Gastrocnemius medialis (tissue), 4 donors: ENCODE measurements around the gene TBL1X. TPM values are rescaled to one million over a fixed set of nuclear protein-coding genes. Genes with fewer than 3 reads are reported as not detected.

ENCODE experiments used
- ATAC-seq, 2 donors: fragments of 150-250 bp; one replicate each; pipeline ENCODE4 v1.9.1; 2016
- DNase-seq, 2 donors: peaks; one replicate each; pipeline ENCODE4 v3.0.0-alpha.2; 2019
- H3K27ac ChIP-seq, 4 donors: fragments of 200-600 bp; sonication (generic); 1 replicate in 1 of 4; 2 replicates in 3 of 4; pipeline ENCODE4 v1.5.1; 2016 to 2018; ENCODE audit warnings: mild to moderate bottlenecking in 2 of 4, moderate library complexity in 1 of 4
- H3K27me3 ChIP-seq, 3 donors: fragments of 200-600 bp; sonication (generic) in 2 of 3; 1 replicate in 1 of 3; 2 replicates in 2 of 3; pipeline versions ENCODE4 v1.5.1 to v1.6.0; 2016 to 2019; ENCODE audit warnings: mild to moderate bottlenecking in 1 of 3, moderate library complexity in 1 of 3
- H3K36me3 ChIP-seq, 2 donors: fragments of 200-600 bp; sonication (generic) in 1 of 2; one replicate each; pipeline ENCODE4 v1.5.1; 2017 to 2018
- H3K4me1 ChIP-seq, 2 donors: fragments of 200-600 bp; sonication (generic) in 1 of 2; one replicate each; pipeline ENCODE4 v1.5.1; 2016 to 2017; ENCODE audit warnings: mild to moderate bottlenecking in 2 of 2
- H3K4me3 ChIP-seq, 4 donors: fragments of 200-600 bp; sonication (generic) in 3 of 4; 1 replicate in 1 of 4; 2 replicates in 3 of 4; pipeline ENCODE4 v1.5.1; 2016 to 2019; ENCODE audit warnings: mild to moderate bottlenecking in 2 of 4
- H3K9me3 ChIP-seq, 3 donors: fragments of 200-600 bp; sonication (generic) in 2 of 3; 1 replicate in 1 of 3; 2 replicates in 2 of 3; pipeline ENCODE4 v1.5.1; 2016 to 2019
- CTCF ChIP-seq, 5 experiments: fragments of 450-650 bp in 3 of 5; fragments of 200-600 bp in 2 of 5; sonication (generic) in 2 of 5; IDR thresholded peaks in 4 of 5; conservative IDR thresholded peaks in 1 of 5; 1 replicate in 4 of 5; 2 replicates in 1 of 5; pipeline ENCODE4 v1.5.1; 2016 to 2019; ENCODE audit warnings: antibody characterized with exemption in 5 of 5, mild to moderate bottlenecking in 3 of 5, moderate library complexity in 3 of 5
- POLR2A ChIP-seq, 2 donors: fragments of 450-650 bp; IDR thresholded peaks; one replicate each; pipeline ENCODE4 v1.6.1; 2017; ENCODE audit warnings: antibody characterized with exemption in 2 of 2, mild to moderate bottlenecking in 2 of 2, moderate library complexity in 2 of 2
- in situ Hi-C, 4 donors: fragments of 200-750 bp; cut with MboI; loops; one replicate each; pipeline versions ENCODE4 v1.15.0 to v1.8.0; 2017; ENCODE audit warnings: low sequenced_read_pairs in 4 of 4
- intact Hi-C: fragments of 100-400 bp; cut with DNase I; formaldehyde crosslinking; loops from one replicate; pipeline ENCODE4 v1.15.1; 2023; ENCODE audit warnings: low total_unique reads
- total RNA-seq, 4 donors: library from RNA; depleted of rRNA; stranded (reverse); fragments of >200 nt; gene quantifications; one replicate each; pipeline versions ENCODE4 v1.1.0 to v1.2.3, GENCODE V29; 2016

Gene TBL1X
- total RNA-seq, 4 donors from 2014 or later, result 6.7 to 16.8 (median 8.0) TPM

- Histone ChIP-seq H3K36me3 (no peaks in the 10 kb centered on the region), H3K27me3 (no peaks in the 10 kb centered on the region), H3K9me3 (no peaks in the 10 kb centered on the region), H3K27ac (no peak overlapping the region), H3K4me1 (no peaks in the 10 kb centered on the region), H3K4me3 (no peak overlapping the region)
- TF ChIP-seq POLR2A (IDR thresholded peaks at IDR 0.05) (no peak), CTCF (IDR thresholded peaks at IDR 0.05 in 4 of 5, conservative IDR thresholded peaks at IDR 0.05 in 1 of 5) (no peak)
- in situ Hi-C loops (no loop called here), intact Hi-C loops (no loop called here)
- ATAC-seq (no peak), DNase-seq (no peak)
Measured at GRCh38 chrX:9663216-9663615, 198.4 kb downstream of the TBL1X start.

GRCh38 chrX:9664224-9664623, 199.4 kb downstream of the TBL1X start:
- Histone ChIP-seq H3K4me1 (no peaks in the 10 kb centered on the region), H3K27me3 (no peaks in the 10 kb centered on the region), H3K4me3 (no peak overlapping the region), H3K9me3 (no peaks in the 10 kb centered on the region), H3K27ac (no peak overlapping the region), H3K36me3 (no peaks in the 10 kb centered on the region)
- TF ChIP-seq POLR2A (IDR thresholded peaks at IDR 0.05) (no peak), CTCF (IDR thresholded peaks at IDR 0.05 in 4 of 5, conservative IDR thresholded peaks at IDR 0.05 in 1 of 5) (no peak)
- in situ Hi-C loops (no loop called here), intact Hi-C loops (no loop called here)
- no peak for ATAC-seq
- DNase-seq, result no peak

- intact Hi-C loops, result no loop called here
- TF ChIP-seq POLR2A (IDR thresholded peaks at IDR 0.05) (no peak), CTCF (IDR thresholded peaks at IDR 0.05 in 4 of 5, conservative IDR thresholded peaks at IDR 0.05 in 1 of 5) (no peak)
- Histone ChIP-seq H3K4me3 (no peak overlapping the region), H3K4me1 (no peaks in the 10 kb centered on the region), H3K27me3 (no peaks in the 10 kb centered on the region), H3K36me3 (no peaks in the 10 kb centered on the region), H3K27ac (no peak overlapping the region), H3K9me3 (no peaks in the 10 kb centered on the region)
- DNase-seq (no peak), ATAC-seq (no peak)
- in situ Hi-C loops, result no loop called here
Measured at GRCh38 chrX:9665113-9665512, 200.3 kb downstream of the TBL1X start.

GRCh38 chrX:9668537-9668936, 203.7 kb downstream of the TBL1X start:
- H3K9me3 ChIP-seq, result no peaks in the 10 kb centered on the region
- no peaks in the 10 kb centered on the region for H3K27me3 ChIP-seq
- H3K27ac ChIP-seq, result no peak overlapping the region
- no peaks in the 10 kb centered on the region for H3K36me3 ChIP-seq
- intact Hi-C loops (no loop called here), in situ Hi-C loops (no loop called here)
- TF ChIP-seq POLR2A (IDR thresholded peaks at IDR 0.05), result no peak
- TF ChIP-seq CTCF (IDR thresholded peaks at IDR 0.05 in 4 of 5, conservative IDR thresholded peaks at IDR 0.05 in 1 of 5), result no peak
- H3K4me3 ChIP-seq, result no peak overlapping the region
- DNase-seq (no peak), ATAC-seq (no peak)
- no peaks in the 10 kb centered on the region for H3K4me1 ChIP-seq

GRCh38 chrX:9670136-9670814, 205.4 kb downstream of the TBL1X start:
- H3K4me1 ChIP-seq, result no peaks in the 10 kb centered on the region
- DNase-seq (no peak), ATAC-seq (no peak)
- no peaks in the 10 kb centered on the region for H3K9me3 ChIP-seq
- no peaks in the 10 kb centered on the region for H3K36me3 ChIP-seq
- intact Hi-C loops, result loop anchor here (10.0 kb wide), 1 partner anchor 205 kb away; the partner anchor contains the start of gene TBL1X
- H3K4me3 ChIP-seq, result no peak overlapping the region
- TF ChIP-seq POLR2A (IDR thresholded peaks at IDR 0.05), result no peak
- no peak for TF ChIP-seq CTCF (IDR thresholded peaks at IDR 0.05 in 4 of 5, conservative IDR thresholded peaks at IDR 0.05 in 1 of 5)
- in situ Hi-C loops, result no loop called here
- H3K27me3 ChIP-seq, result no peaks in the 10 kb centered on the region
- H3K27ac ChIP-seq, result no peak overlapping the region
